ENCODE measurements around the gene DAGLA.
A peak's percentile ranks its signal among the peaks of the same experiment; 100 is the strongest.

DAGLA gene

DNA sequence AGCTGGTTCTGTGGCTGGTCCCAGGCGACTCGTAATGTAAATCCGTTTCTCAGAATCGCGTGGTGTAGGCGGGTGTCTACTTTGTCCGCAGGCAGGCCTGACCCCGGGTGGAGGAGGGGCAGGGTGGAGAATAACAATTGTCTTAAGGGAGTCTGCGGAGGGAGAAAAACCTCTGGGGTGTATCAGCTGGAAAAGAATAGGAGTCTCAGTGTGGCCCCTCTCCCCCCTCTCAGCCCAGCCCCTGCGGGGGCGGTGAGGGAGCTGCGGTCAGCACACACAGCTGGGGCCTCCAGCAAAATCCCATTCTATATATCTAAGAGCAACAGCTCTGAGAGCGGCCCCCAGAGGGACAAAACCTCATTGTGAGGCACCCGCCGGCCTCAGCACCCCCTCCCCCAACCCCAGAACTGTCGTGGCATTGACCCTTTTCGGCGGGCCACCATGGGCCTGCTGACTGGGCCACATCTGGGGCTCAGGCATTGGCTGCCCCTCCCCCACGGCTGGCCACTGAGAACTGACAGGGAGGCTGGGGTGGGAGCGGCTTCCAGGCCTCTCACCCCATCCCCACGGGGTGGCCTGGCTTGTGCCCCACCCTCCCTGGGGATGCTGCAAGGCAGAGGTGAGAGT lies 69.5 kb downstream of the DAGLA start:
- DNase-seq: no peak

DNA sequence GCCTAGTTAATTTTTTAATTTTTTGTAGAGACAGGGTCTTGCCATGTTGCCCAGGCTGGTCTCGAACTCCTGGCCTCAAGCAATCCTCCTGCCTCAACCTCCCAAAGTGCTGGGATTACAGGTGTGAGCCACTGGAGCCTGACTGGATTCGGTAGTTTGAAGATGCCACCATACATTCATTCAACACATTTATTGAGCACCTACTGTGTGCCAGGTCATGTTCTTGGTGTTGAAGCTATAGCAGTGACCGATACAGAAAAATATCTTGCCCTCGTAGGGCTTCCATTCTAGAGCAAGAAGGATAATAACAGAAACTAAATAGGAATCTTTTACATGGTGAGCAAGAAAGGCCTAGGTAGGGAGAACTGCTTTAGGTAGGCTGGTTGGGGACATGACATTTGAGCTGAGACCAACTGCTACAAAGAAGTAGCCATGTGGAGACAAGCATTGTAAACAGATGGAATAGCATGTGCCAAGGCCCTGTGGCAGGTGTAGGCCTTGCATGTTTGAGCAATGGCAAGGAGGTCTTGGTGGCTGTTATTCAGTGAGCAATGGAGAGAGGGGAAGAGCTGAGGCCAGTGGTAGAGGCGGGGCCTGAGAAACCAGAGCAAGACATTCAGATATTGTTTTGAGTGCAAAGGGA lies 70.6 kb downstream of the DAGLA start:
- no peak for DNase-seq

DNA sequence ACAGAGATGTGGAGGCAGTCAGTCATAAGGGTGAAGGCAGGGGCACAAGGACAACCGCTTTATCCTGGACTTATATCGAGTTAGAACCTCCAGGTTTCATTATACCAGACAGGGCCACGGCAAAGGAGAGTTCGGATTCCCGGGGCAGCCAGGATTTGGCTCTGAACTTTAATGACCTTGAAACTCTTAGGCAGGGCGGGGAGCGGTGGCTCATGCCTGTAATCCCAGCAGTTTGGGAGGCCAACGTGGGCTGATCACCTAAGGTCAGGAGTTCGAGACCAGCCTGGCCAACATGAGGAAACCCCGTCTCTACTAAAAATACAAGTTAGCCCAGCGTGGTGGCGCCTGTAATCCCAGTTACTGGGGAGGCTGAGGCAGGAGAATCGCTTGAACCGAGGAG lies 71.2 kb downstream of the DAGLA start:
- DNase-seq: no peak

DNA sequence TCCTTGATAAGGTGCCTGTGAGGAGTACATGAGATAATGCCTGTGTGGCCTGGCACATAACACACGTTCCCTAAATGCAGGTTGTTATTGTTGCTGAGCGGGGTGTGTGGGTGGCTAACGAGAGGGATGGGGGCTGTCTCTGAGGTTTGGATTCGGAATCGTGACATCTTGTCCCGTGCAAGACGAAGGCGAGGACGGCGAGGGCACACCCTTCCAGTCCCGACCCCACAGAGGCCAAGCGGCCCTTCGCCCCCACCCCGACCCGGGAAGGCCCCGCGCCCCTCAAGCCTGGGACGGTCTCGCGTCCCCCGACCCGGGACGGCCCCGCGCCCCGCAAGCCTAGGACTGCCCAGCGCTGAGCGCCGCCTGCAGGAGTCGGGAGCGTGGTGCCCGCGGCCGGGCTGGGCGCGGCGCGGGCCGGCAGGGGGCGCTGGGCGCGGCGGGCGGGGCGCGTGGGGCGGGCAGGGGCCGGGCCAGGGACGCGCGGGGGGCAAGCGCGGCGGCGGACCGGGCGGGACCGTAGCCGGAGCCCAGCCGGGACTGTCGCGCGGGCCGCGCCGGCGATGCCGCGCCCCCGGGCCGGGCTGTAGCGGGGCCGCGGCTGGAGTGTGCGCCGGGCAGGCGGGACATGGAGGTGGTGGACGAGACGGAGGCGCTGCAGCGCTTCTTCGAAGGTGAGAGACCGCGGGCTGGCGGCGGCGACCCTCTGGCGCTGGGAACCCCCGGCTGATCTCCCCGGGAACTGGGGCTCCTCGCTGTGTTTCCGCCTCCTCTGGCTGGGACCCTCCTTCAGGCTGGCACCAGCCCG lies 72.1 kb downstream of the DAGLA start, which contains the start of gene MYRF:
TSS of gene MYRF (plus strand) at position 520 of the 808 bp plus-strand sequence. CDS start at position 629, 109 bp downstream.
- peak; percentile 74 for DNase-seq

DNA sequence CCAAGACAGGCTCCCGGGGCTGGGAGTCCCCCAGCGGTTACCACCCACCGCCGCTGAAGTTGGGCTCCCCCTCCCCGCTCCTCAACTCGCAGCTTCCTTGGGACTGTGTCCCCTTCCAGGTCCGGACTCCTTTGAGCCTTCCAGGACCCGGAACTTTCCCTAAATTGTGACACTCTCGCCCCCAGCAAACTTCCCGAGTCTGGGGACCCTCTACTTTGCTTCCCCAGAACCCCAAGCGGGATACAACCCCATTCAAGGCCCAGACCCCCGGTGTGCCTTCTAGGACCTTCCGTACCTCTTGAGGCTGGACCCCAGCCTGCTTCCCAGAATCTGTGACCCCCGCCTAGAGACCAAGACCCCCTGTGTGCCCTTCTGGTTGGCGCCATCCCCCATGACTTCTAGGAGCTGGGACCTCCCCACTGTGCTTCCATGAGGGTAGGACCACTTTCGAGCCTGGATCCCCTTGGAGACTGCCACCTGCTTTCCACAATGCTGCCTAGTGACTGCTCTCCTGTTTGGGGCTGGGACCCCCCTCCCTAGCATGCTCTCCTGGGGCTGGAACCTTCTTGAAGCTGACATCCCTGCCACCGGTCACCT lies 72.8 kb downstream of the DAGLA start:
- no peak for DNase-seq

DNA sequence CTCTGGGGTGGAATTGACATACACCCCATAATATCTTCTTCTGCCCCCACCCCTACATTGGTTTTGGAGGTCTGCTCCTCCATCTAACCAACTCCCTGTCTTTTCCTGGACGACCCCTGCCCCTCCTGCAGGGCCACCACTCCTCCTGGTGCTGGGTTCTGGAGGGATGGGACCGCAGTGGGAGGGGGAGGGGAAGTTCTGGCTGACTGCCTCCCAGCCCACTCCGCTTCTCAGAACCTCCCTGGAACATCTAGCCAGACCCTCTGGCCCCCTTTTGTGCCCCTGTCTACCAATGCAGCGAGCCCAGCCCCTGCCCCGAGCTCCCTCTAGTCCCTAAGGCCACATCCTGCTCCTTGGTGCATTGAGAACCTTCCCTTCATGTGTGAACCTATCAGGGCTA lies 73.5 kb downstream of the DAGLA start:
- DNase-seq: no peak

DNA sequence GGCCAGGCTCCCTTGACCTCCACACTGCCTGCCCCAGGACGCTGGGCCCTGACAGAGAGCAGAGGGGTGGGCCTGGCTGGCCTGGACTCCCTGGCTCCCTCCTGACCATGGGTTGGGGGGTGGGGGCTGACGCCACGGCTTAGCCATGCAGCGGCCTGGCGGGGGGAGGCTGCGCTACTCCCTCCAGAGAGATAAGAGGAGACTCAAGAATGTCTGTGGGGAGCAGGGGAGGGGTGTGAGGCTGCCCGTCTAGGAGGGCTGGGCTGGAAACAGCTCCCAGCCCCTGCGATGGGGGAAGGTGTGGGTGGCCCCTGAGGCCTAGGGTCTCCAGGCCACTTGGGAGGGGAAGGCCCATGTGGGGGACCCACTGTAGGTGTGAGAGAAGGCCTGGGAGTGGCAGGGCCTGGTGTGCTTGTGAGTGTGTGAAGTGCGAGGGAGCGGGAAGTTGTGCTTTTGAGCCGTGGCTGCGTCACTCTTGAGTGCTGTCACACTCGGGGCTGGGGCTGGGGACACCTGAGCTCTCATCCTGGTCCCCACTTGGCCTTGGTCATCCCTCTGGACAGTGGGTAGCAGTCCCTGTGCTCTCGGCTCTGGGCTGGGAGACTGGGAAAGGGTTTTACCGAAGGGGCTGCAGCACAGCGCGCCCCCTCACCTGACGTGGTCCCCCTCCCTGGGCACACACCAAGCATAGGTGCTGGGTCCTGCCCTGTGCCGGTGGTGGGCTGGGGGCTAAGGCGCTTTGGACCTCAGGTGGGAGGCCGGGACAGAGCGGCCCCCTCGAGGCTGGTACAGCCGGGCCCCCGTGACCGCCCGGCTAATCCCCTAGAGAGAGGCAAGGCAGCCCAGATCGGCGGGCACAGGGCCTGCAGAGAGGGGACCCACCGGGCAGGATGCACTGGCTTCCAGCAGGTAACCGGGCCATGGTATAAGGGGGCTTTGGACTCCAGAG lies 74.6 kb downstream of the DAGLA start:
- no peak for DNase-seq

DNA sequence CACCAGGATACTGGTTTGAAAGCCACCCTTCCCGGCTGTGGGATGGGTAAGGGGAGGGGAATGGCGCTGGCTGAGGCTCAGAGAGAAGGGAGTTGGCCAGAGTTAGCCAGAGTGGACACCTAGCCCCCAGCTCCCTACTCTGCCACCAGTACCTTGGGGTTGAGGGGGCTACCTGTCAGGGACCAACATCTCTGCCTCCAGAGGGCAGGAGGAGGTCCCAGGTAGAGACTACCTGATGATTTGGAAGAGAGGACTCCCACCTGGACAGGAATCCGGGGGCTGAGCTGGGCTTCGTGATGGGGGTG lies 75.9 kb downstream of the DAGLA start:
- no peak for DNase-seq

DNA sequence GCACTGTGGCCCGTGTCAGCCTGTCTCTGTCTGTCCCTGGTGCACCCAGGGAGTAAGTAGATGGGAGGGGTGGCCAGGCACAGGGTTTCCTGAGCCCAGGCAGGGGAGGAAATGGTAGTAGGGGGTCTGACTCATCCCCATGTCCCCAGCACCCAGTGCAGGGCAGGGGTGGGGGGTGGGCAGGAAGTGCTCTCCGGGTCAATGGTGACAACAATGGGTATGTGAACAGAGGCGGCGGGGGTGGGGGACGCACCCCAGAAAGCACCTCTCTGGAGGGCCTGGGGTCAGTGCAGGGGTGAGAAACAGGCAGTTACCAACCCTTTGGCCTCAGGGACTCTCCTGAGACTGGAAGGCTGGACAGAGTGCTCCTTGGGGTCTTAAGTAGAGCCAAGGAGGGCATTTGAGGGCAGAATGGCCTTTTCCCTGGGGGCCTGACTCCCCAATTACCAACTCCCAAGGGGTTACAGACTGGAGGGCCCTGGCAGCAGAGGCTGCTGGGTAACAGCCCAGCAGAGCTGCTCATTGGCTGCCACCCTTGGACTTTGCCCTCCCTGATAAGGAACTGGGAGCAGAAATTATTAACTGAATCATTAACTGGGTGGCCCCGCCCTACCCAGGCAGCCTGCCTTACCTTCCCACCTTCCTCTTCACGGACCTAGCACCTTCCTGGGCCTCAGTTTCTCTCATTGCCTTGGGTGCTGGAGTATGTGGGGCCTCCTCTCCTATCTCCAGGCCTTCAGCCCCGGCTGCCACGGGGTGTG lies 76.4 kb downstream of the DAGLA start:
- DNase-seq: peak; percentile 64

DNA sequence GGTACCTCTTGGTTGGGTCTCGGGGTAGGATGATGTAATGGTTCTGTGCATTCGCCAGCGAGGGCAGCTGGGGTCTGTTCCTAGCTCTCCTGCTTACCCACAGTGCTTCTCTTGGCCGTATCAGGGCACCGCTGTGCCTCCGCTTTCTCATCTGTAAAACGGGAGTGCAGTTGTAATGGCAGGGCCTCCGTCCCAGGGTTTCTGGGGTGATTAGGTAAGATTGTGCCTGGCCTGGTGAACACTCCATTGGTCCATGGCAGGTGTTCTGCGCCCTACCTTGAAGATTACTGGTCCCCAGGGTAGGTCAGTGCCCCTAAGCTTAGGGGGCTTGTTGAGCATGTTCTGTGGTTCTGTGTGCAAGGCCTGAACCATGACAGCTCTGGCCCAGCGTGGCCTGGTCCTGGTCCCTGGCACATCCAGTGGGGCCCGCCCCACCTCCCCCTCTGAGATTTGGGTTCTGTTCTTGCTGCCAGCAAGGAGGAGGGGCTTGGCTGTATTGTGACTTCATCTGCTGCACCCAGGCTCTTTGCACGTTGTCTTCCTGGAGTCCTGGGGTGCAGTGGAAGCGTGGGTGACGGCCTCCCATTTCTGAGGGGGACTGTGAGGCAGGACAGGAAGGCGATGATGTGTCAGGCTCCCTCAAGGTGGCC lies 77.1 kb downstream of the DAGLA start:
- DNase-seq: no peak

DNA sequence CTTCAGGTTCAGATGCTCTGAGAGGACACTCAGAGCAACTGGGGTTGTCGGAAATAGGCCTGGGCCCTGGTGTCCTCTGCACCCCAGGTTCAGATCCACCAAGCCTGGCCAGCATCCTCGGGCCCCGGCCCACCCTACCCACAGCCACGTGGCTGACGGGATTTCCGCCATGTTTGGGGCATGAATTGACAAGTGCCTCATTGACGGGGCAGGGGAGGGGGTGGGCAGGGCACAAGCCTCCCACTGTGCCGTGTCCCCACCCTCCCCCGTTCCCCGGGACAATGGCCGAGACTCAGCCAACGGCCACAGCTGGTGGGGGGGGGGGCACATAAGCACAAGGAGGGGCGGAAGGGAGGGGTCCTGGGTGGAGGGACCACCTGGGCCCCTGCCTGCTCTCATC lies 80.8 kb downstream of the DAGLA start:
- no peak for DNase-seq

DNA sequence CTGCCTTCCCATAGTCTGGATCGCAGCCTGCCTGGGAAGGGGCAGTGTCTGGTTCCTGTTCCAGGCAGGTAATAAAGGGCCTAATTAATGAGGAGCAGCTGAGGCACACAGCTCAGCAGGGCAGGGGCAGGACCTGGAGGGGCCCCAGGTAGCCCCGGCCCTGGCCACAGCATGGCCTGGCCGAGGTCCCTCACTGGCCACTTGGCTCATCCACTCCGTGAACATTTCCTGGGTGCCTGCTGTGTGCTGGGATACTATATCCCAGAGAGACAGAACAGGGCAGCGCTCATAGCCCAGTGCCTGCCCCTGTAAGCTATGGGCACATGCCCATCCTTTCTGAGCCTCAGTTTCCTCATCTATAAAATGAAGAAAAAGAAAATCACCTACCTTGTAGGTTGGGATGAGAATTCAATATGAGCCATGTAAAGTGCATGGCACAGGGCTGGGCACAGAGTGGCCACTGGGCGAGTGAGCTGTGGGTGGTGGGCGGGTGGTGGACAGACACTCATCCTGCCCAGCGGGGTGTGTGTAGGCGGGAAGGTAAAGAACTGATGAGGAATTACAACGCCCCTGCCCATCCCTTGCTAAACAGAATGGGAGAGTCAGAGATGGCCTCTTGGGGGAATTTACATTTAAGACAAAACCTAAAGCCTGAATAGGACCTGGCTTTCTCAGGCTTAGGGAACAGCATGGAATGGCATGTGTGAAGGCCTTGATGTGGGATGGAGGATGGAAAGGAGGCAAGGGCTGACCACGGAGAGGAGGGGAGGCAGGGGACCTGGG lies 81.4 kb downstream of the DAGLA start:
- no peak for DNase-seq

DNA sequence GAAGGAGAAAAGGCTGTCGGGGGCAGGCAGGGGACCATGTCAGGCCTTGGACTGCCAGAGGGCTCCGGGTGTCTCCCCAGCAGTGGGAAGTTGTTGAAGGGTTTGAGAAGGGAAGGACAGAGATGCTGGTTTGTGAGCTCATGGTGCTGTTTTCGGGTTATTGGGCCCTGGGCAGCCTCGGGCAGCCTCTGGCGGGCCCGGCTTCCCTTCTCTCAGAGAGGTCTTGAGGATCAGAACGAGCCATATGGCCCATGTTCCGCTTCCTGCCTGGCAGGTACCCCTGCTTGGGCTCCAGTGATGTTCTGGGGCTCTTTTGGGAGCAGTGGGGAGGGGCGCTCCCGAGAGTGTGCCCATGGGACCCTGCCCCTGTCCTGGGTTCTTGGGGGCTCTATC lies 82.0 kb downstream of the DAGLA start:
- no peak for DNase-seq

DNA sequence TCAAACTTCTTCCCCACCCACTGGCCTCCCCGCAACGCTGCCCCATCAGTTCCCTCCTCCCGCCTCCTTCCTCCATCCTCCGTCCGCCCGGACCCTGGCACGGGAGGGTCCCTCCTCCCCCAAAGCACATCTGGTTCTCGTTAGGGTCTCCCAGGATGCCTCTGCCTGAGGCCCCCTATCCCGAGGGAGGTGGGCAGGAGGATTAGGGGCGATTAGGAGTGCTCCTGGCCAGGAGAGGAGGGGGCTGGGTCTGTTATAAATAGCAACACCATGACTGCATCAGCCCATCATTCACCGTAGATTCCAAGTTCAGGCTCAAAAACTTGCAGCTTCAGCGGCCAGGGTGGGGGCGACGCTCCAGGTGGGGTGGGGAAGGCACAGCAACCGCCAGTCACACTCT lies 82.6 kb downstream of the DAGLA start:
- no peak for DNase-seq

DNA sequence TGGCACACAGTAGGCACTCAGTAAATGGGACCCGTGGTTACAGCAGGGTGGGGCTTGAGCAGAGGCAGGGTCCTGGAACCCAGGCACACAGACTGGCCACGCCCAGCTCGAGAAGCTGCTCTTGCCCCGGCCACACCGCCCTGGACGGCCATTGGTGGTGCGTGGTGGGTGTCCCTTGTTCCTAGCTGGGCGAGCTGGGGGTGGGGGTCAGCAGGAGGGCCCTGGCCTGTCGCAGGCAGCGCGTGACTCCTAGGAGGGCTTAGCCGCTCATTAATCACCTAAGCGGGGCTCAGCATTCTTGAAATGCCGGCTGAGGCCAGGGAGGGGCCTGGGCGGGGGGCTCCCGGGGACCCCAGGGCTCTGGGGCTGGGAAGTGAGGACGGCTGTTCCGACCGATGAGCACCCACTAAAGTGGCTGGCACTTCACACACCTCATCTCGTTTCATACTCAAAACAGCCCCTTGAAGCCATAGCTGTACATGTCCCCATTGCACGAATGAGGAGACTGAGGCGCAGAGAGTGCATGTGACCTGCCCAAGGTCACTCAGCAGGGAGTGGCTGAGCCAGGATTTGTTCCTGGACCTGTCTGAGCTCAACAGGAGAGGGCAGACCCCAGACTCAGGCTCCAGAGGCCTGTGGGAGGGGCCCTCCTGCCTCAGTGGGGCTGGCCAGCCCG lies 83.9 kb downstream of the DAGLA start:
- DNase-seq: no peak

DNA sequence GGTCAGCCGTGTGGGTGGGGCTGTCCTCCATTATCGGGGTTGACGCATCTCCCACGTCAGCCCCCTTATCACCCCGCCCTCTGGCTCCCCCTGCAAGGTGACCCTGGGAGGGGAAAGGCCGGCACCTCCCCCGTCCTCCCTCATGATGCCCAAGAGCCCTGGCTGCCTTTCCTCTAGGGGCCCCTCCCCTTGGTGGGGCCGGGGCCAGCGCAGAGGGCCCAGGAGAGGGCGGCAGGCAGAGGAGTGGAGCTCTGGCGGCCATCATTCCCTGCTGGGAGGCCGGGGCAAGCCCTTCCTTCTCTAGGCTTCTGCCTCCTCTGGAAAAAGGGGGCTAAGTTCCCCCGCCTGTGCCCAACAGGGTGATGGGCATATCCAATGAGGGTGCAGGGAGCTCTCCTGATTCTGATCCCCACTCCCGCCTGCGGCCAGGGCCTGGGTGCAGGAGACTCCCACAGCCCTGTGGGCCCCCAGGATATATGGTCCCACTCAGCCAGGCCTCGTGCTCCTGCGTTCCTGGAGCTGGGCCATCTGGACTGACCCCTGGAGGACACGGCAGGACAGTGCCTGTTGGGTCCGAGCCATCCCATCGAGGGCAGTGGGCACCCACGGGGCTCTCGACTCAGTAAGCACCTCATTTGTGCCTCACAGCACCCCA lies 84.5 kb downstream of the DAGLA start:
- DNase-seq: no peak

DNA sequence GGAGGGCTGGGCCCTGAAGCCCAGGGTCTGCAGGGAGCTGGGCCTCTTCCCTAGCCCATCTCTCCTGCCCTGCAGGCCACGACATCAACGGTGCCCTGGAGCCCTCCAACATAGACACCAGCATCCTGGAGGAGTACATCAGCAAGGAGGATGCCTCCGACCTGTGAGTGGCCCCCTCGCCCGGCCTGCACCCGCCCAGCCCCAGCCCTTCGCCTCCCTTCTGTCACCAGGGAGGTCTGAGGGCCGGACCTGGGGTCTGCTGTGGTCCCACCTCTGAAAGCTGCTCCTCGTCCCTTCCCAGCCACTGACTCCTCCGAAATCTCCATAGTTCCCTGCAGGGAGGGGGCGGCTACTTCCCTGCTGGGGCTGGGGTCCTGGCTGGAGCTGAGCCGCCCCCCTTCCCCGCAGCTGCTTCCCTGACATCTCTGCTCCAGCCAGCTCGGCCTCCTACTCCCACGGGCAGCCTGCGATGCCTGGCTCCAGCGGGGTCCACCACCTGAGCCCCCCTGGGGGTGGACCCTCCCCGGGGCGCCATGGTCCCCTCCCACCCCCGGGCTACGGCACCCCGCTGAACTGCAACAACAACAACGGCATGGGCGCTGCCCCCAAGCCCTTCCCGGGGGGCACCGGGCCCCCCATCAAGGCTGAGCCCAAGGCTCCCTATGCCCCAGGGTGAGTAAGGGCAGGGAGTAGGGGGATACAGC lies 85.5 kb downstream of the DAGLA start:
- no peak for DNase-seq

DNA sequence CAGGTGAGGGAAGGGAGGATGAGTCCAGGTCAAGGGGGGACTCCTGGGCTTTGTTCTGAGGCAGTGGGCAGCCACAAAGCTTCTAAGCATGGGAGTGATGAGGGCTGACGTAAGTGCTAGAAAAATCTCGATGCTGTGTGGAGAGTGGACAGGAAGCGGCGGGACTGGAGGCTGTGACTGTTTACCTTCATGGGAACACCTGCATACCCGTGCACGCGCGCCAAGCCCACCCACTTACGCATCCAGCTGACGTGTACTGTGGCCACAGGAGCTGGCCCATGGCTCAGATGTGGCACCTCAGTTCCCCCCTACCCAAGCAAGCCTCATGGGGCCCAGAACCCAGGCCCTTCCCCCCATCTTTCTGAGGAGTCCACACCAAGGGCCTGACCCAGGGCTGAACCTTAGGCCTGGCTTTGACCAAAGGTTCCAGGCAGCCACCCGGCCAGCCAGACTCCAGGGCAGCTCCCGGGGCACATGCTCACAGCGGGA lies 86.2 kb downstream of the DAGLA start:
- no peak for DNase-seq
